CD4-positive, alpha-beta T cell treated with Interferon gamma for 1 hour (primary cell): ENCODE measurements around the gene OR5D18.
"Not testable (repeated sequence)": the region's sequence is repeated elsewhere in the genome, so short reads cannot be mapped to it uniquely, and the experiment has no call there.

Experiments used
- DNase-seq: peaks from one replicate; pipeline ENCODE4 v3.0.0-alpha.2; 2020

OR5D18 gene

DNA sequence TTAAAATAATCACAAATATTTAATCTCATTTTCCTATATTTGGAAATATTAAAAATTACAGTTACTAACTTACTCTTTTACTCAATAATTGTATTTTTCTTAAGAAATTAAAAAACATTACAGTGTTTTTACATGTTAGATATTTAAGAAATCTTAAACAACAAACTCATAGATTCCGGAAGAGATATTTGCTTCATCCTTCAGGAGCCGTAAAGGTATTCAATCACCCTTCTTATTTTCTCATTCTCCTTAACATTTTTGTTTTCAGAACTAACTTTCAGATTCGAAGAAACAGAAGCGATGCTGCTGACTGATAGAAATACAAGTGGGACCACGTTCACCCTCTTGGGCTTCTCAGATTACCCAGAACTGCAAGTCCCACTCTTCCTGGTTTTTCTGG, at the start of gene OR5D18:
Gene OR5D18 (plus strand): TSS at position 301 of the 400 bp plus-strand sequence. CDS start 0 bp downstream, at position 301.
- no peak for DNase-seq

DNA sequence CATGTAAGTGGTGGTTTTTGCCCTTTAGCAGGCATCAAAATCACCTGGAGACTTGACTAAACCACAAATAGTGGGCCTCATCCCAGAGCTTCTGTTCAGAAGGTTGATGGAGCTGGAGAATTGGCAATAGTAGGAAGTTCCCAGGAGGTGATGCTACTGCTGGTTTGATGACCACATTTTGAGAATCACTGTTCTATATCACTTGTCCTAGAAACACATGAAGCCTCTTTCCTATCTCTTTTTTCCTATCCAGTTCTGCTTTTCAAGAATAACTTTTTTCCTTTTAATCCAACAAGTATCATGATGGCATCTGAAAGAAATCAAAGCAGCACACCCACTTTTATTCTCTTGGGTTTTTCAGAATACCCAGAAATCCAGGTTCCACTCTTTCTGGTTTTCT, 46.3 kb upstream of the OR5D18 start, which contains the start of gene OR5D13:
Gene OR5D13 (plus strand): TSS at position 301 of the 400 bp plus-strand sequence. CDS start 0 bp downstream, at position 301.
- DNase-seq = no peak

DNA sequence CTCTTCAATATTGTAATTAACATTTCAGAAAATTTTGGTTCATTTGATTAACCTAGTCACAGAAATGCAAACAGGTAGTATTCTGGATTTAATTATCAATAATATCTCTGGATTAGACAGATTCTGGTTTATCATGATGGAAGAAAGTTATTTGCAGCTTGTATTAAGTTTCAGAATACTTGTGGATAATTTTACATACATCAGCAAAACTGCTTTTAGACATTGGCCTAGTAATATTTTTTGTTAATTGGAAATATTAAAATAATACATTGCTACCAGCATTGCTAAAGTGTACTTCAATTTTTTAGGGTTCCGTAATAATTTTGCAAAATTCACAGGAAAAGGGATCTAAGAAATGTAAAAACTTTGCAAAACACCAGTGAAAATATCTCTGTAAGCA, 27.8 kb upstream of the OR5D18 start:
- DNase-seq = no peak

DNA sequence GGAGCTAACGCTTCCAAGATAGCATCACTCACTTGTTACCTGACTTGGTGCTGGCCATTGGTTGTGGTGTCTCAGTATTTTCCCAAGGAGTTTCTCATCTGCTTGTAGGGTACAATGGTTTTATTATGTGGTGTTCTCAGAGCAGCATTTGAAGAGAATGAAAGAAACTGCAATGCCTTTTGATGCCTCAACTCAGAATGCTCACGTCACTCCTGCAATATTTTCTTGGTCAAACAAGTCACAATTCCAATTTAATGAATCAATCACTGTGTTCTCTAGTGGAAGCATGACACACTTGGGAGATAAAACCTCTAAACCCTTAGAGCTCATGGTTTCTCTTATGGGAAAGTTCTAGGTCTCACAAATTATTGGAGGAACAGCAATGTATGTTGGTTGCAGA, 26.1 kb upstream of the OR5D18 start:
- no peak for DNase-seq

DNA sequence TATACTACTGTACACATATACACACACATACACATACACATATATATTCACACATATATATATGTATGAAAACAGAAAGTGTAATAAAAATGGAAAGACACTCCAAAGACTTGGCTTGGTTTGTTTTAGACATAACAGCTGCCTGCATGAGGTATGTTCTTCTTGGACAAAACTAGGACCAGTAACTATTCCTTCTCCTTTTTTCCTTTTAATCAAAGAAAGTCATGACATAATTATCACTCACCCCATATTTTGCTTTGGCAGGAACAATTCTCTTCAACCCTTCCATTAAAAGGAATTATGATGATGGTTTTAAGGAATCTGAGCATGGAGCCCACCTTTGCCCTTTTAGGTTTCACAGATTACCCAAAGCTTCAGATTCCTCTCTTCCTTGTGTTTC, 24.2 kb upstream of the OR5D18 start, which contains the start of gene OR5D14:
Gene OR5D14 (plus strand): TSS at position 301 of the 400 bp plus-strand sequence. CDS start 0 bp downstream, at position 301.
- DNase-seq = no peak

DNA sequence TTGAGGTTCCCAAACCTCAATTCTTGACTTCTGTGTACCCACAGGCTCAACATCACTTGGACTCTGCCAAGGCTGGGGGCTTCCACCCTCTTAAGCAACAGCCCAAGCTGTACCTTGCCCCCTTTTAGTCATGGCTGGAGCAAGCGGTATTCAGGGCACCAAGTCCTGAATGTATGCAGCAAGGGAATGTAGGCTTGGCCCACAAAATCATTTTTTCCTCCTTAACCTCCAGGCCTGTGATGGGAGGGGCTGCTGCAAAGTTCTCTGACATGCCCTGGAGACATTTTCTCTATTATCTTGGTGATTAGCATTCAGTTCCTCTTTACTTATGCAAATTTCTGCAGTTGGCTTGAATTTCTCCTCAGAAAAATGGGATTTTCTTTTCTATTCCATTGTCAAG, 13.2 kb upstream of the OR5D18 start:
- no peak for DNase-seq

DNA sequence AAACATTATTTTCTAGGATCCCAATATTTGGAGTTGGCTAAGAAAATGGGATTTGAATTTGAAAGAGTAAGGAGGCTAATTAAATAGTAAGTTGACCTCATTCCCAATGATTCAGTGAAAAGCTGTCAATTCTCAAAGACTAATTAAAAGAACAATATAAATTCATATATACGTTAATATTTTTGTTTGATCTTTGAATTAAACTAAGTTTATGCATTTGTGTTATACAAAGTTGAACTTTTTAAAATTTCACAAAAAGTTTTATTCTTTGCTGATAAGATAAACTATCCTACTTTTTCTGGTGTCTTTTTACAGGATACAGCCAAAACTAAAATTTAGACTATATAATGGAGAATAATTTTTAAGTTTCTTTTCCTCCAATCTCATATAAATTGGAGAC, 8.4 kb upstream of the OR5D18 start, which contains the start of gene OR5L1:
Gene OR5L1 (plus strand): TSS at position 301 of the 400 bp plus-strand sequence. CDS start 100 bp downstream, outside the sequence.
- no peak for DNase-seq

DNA sequence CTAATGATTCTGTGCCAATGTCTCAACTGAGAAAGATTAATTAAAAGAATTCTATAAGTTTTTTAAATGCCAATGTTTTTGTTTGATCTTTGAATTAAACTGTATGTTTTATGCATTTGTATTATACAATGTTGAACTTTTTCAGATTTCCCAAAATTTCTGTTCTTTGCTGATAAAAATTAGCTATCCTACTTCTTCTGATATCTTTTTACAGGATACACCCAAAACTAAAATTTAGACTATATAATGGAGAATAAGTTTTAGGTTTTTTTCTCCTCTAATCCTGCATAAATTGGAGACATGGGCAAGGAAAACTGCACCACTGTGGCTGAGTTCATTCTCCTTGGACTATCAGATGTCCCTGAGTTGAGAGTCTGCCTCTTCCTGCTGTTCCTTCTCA, 7.5 kb downstream of the OR5D18 start, which contains the start of gene OR5L2:
Gene OR5L2 (plus strand): TSS at position 301 of the 400 bp plus-strand sequence. CDS start 0 bp downstream, at position 301.
- DNase-seq = no peak

DNA sequence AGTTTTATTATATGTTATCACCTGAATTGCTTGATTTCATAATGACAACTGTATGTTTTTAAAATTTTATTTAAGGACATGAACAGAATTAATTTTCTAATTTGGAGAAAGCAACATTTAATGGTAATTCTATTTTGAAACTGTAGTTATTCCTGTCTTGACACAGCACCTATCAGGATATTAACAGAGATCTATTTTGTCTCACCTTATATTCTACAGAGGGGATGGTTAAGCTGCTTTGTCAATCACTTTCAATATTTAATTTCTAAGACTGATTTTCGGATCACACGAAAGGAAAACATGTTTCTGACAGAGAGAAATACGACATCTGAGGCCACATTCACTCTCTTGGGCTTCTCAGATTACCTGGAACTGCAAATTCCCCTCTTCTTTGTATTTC, 19.0 kb downstream of the OR5D18 start, which contains the start of gene OR5D16:
Gene OR5D16 (plus strand): TSS at position 301 of the 400 bp plus-strand sequence. CDS start 0 bp downstream, at position 301.
- no peak for DNase-seq

DNA sequence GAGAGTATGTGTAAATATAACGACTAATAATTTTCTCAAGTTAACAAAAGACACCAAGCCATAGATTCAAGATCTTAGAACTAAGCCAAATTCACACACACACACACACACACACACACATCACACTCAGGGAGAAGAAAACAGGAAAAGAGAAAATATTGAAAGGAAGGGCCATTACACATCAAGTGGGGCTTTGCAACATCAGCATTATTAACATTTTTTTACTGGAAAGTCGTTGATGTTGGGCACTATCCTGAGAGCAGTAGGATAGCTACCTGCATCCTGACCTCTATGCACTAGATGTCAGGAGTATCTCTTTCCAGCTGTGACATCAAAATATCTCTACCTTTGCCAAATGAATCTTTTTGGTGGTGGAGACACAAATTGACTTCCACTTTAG, 28.0 kb downstream of the OR5D18 start:
- no peak for DNase-seq

DNA sequence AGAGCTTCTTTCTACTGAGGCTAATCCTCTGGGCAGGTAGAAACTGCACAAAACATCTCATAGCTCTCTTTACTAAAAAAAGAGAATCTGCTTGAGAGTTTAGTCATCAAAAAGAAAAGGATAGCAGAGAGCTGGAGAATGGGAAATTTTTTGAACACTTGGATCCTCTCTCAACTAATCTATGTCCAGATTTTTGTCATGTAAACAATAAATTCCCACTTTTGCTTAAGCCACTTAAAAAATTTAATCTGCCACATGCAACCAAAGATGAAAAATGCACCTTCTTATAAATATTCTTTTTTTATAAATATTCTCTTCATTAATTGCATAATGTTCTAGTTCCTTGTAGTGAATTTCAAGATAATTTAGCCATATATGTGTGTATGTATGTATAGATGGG, 29.6 kb downstream of the OR5D18 start:
- DNase-seq = no peak

DNA sequence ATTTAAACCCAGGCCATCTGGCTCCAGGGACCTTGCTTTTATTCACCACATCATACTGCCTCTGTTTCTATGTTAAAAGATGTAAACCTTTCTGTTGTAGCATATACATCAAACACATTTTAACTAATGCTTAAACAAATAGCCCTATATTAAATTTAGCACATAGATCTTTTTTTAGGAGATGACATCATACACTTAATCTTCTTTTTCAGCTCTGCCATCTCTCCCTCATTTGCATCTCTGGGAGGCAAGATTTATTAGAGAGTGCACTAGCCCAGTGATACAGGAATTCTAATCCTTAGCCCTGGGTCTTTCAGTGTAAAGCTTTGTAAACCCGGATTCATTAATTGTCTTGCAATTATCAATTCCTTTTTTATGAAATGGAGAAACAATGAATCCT, 32.7 kb downstream of the OR5D18 start:
- DNase-seq = no peak

DNA sequence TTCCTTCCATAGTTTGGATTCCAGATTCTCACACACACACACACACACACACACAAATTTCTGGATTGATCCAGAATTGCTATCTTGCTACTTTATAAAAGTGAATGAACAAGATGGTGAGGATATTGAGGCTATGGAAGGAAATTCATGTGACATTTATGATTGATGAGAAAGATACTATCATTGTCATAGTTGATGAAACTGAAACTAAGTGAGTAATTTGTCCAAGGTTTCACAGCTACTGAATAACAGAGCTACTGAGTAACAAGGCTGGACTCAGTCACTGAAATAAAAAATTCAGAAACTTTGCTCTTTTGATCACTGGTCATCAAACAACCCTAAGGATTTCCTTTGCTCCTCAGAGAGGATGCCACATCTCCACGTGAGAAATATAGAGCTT, 35.3 kb downstream of the OR5D18 start:
- DNase-seq = no peak

DNA sequence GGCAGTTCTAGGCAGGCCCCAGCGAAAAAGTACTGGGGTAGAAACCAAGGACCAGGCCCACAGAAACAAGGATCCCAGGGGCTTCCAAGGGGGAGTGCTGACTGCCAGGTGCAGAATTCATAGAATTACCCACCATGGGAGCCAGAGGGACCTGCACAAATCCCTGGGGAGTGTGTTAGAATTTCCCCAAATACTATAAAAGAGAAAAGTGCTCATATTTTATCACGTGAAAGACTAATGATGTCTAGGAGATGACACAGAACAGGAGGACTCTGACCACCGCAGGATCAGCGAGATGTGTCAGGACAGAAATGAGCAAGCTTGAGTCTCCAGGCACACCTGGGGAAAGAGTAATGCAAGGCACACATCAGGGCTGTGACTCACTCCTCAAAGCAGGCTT, 47.9 kb downstream of the OR5D18 start:
- DNase-seq = not testable (repeated sequence)
